GM18508 (cell line): Measurements from ENCODE around the gene ELFN2.
"Not testable (repeated sequence)": the region's sequence is repeated elsewhere in the genome, so short reads cannot be mapped to it uniquely, and the experiment has no call there.

ENCODE experiments used
- ATAC-seq: cut with Tn5 transposase; IDR thresholded peaks from one replicate; pipeline ENCODE4 v1.9.1; 2021; ENCODE audit warnings: moderate number of reproducible peaks; ENCODE audit not compliant: insufficient read depth, unreplicated experiment

ELFN2 gene, protein sequence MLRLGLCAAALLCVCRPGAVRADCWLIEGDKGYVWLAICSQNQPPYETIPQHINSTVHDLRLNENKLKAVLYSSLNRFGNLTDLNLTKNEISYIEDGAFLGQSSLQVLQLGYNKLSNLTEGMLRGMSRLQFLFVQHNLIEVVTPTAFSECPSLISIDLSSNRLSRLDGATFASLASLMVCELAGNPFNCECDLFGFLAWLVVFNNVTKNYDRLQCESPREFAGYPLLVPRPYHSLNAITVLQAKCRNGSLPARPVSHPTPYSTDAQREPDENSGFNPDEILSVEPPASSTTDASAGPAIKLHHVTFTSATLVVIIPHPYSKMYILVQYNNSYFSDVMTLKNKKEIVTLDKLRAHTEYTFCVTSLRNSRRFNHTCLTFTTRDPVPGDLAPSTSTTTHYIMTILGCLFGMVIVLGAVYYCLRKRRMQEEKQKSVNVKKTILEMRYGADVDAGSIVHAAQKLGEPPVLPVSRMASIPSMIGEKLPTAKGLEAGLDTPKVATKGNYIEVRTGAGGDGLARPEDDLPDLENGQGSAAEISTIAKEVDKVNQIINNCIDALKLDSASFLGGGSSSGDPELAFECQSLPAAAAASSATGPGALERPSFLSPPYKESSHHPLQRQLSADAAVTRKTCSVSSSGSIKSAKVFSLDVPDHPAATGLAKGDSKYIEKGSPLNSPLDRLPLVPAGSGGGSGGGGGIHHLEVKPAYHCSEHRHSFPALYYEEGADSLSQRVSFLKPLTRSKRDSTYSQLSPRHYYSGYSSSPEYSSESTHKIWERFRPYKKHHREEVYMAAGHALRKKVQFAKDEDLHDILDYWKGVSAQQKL

DNA sequence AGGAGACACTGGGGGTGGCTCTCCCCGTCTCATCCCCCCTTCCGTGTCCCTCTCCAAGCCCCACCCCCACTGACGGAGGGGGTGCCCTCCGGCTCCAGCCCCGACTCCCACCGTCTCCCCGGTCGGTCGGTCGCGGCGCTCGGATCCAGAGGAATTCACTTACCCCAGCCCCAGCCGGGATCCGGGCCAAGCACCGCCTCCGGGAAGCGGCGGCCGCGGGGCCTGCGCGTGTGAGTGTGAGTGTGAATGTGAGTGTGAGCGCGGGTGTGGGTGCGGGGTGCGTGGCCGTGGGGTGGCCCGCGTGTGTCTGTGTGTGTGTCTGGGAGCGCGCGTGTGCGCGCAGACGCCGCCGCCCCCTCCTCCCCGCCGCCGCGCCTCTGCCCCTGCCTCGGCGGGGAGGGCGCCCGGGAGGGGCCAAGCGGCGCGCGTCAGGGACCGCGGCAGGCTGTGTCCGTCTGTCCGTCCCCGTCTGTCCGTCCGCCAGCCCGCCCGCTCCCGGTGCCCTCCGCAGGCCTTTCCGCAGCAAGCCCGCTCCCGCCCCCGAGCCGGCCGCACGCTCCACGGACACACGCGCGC, at the start of gene ELFN2:
Gene ELFN2 (minus strand): TSS at position 345 of the 576 bp plus-strand sequence. CDS start 51,945 bp downstream, outside the sequence.
- no peak for ATAC-seq

- ATAC-seq: no peak
These were observed 49.4 kb upstream of the ELFN2 start for GRCh38 chr22:37476389-37477329.

- no peak for ATAC-seq
These were observed 47.3 kb upstream of the ELFN2 start for GRCh38 chr22:37474447-37475090.

- ATAC-seq: no peak
These were observed 46.2 kb upstream of the ELFN2 start for GRCh38 chr22:37473437-37473946.

DNA sequence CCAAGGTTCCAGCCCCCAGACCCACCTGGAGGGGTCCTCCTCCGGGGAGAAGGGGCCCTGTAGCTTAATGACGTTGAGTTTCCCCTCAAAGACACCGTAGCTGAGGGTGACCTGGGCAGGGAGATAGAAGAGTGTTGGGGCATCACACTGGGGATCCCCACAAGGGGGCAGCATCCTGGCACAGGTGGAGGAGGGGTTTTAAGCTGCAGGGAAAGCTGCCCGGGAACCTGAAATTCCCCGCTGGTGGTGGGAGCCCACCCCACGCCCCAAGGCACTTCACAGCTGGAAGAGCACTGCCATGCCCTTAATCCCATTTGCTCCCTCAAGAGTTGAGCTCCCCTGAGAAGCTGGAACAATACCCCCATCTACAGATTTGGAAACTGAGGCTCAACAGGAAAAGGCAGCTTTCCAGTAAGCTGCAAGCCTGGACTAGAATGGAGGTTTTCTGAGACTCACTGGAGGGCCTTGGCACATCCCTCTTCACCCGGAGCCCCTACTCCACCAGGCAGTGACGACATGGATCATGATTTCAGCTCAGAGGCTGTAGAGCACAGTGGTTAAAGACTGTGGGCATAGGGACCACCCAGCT, 45.2 kb upstream of the ELFN2 start:
- no peak for ATAC-seq

- no peak for ATAC-seq
These were observed 44.6 kb upstream of the ELFN2 start for GRCh38 chr22:37471727-37472417.

GRCh38 chr22:37470087-37470445, 42.8 kb upstream of the ELFN2 start:
- ATAC-seq: no peak

DNA sequence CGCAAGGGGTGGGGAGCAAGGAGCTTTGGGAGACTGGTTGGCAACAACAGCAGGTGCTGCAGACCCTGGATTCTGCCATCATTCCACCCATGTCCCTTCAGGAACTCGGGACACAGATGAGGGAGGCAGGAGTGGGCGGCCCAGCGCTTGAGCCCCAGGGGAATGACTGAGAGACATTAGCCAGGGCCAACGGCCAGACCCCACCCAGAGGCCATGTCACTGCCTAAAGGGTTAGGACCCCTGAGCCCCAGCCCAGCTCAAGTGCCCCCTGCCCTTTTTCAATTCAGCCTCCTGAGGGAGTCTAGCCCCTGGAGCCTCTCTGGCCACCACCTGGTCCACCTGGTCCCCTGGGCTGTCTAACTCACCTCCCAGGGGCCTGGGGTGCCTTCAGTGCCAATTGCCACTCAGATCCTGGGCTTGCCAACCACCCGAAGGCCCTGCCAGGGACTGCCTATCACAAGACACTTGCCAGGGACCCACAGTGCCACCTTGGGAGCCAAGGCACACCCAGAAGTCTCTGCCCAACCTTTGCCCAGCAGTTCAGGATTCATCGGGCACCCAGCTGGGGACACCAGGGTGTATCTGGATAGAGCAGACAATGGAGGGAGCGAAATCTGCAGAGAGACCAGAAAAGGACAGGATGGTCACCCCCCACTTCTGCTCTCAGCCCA, 42.3 kb upstream of the ELFN2 start:
- ATAC-seq: no peak

DNA sequence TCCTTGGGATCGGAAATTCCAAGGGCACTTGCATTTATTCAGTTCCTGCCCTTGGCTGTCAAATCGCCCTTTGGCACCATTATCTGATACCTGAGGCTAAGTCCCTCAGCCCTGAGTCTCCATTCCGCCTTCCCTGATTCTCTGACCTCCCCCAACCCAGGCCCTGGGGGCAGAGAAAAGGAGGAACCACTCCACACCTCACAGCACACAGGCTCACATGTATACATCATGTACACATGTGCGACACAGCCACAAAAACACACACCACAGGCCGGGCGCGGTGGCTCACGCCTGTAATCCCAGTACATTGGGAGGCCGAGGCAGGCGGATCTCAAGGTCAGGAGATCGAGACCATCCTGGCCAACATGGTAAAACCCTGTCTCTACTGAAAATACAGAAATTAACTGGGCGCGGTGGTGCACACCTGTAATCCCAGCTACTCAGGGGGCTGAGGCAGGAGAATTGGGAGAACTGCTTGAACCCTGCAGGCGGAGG, 41.0 kb upstream of the ELFN2 start:
- not testable (repeated sequence) for ATAC-seq

GRCh38 chr22:37467391-37467955, 40.2 kb upstream of the ELFN2 start:
- ATAC-seq: no peak

DNA sequence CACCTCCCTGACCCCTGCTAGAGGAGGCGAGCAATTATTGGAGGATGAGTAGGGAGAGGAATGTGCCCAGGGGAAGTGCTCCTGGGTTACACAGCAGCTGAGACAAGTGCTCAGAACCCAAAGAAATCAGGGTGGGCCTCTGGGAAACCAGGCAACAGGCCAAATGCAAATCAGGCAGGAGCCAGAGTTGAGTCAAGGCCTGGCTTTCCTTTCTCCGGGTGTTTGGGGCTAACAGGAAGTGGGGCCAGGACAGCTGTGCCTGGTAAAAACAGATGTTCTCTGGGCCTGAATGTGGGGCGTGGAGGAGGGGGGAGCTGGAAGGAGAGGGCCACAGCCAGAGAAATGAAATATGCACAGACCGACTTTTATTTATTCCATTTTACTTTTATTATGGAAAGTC, 36.9 kb upstream of the ELFN2 start:
- ATAC-seq: no peak

DNA sequence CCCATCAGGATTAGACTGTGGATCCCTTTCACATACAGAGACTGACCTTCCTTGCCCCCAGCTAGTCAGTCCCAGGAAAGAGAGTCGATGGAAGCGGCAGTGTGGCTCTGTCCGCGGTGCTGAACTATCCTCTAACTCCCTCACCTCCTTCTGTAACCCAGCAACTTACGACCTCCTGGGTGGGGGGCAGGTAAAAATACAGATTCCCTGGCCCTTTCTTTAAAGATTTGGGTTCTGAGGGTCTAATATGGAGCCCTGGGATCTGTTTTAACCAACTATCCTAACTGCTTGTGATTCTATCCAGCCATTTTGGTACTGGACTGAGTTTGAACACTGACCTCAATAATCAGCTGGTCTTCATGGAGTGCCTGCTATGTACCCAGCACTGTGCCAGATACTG, 35.7 kb upstream of the ELFN2 start:
- no peak for ATAC-seq

- ATAC-seq: no peak
These were observed 35.2 kb upstream of the ELFN2 start for GRCh38 chr22:37462436-37462835.

- no peak for ATAC-seq
These were observed 34.7 kb upstream of the ELFN2 start for GRCh38 chr22:37461961-37462360.

GRCh38 chr22:37460684-37461083, 33.4 kb upstream of the ELFN2 start:
- ATAC-seq: no peak

DNA sequence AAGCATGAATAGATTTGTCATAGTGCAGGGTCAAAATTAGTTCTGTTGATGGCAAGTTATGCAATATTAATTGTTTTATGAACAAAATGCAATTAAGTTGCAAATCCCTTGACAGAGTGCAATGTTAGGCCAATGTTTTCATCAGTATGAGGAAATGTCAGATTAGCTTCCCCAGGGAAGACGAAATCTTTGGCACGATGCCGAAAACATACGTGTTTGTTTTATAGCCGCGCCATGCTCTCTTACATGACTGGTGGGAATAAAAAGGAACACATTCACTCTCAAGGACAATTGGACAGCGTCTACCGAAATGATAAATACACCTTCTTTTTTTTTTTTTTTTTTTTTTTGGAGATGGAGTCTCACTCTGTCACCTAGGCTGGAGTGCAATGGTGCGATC, 31.9 kb upstream of the ELFN2 start:
- no peak for ATAC-seq

- no peak for ATAC-seq
These were observed 30.0 kb upstream of the ELFN2 start for GRCh38 chr22:37457093-37457893.
